GM12878 (cell line): ENCODE results near the gene IQGAP3. TPM values are rescaled to one million over a fixed set of nuclear protein-coding genes. Genes with fewer than 3 reads are reported as not detected.

Experiments
- ATAC-seq: fragments of 200-7000 bp; cut with Tn5 transposase; 3 replicates; pipeline ENCODE4 v1.9.1; 2020; ENCODE audit warnings: mild to moderate bottlenecking, moderate library complexity
- BruUV-seq: library from RNA; stranded (reverse); fragments of 400-500 nt; replicated peaks from 2 replicates; lab custom pipeline; 2021; lab: Mats Ljungman, UMichigan
- CTCF ChIA-PET: fragments of 300-600 bp; sonication (Branson Sonifier 250); formaldehyde crosslinking; extraction: SDS; loops from one replicate; lab custom pipeline; 2021; ENCODE audit warnings: inconsistent platforms; lab: Yijun Ruan, JAX
- POLR2A ChIA-PET: fragments of 350-600 bp; formaldehyde crosslinking; extraction: SDS; loops from one replicate; lab custom pipeline; 2021; ENCODE audit warnings: inconsistent platforms; lab: Charles Lee
- RAD21 ChIA-PET: fragments of 300-600 bp; sonication (Branson Sonifier 250); formaldehyde crosslinking; loops from one replicate; lab custom pipeline; 2023; ENCODE audit warnings: antibody characterized with exemption; ENCODE audit not compliant: unreplicated experiment; lab: Charles Lee
- SMC1A ChIA-PET: fragments of 300-600 bp; sonication (Branson Sonifier 250); formaldehyde crosslinking; loops from one replicate; lab custom pipeline; 2023; ENCODE audit not compliant: unreplicated experiment, uncharacterized antibody; lab: Charles Lee
- DNase-seq: peaks from one replicate; pipeline ENCODE4 v3.0.0-alpha.2; 2011; ENCODE audit warnings: low read depth, low spot score
- FAIRE-seq: peaks from 3 replicates; lab custom pipeline; 2011; peaks lifted over from hg19 to GRCh38; lab: Jason Lieb, UNC
- H2AFZ ChIP-seq: 2 replicates; pipeline ENCODE4 v1.6.0; 2011; ENCODE audit warnings: low read depth, low read length, control low read depth; ENCODE audit not compliant: control insufficient read depth
- H3K27ac ChIP-seq: 2 replicates; pipeline ENCODE4 v1.5.1; 2011; ENCODE audit warnings: control low read depth; ENCODE audit not compliant: control insufficient read depth, insufficient read depth
- H3K27me3 ChIP-seq, 2 experiments: replicated peaks in 1 of 2; 2 replicates each; pipeline versions ENCODE4 v1.6.0 to v1.6.1; 2011; ENCODE audit warnings: low read length in 1 of 2; ENCODE audit not compliant: control insufficient read depth in 2 of 2, insufficient read depth in 2 of 2
- H3K36me3 ChIP-seq, 2 experiments: 2 replicates each; pipeline ENCODE4 v1.5.1; 2011; ENCODE audit warnings: low read length in 1 of 2; ENCODE audit not compliant: control insufficient read depth in 2 of 2, insufficient read depth in 2 of 2
- H3K4me1 ChIP-seq: 2 replicates; pipeline ENCODE4 v1.6.1; 2011; ENCODE audit warnings: mild to moderate bottlenecking, low read length, moderate library complexity, mixed read lengths; ENCODE audit not compliant: control insufficient read depth, insufficient read depth
- H3K4me2 ChIP-seq: 2 replicates; pipeline ENCODE4 v1.6.0; 2011; ENCODE audit warnings: control low read depth; ENCODE audit not compliant: control insufficient read depth, insufficient read depth
- H3K4me3 ChIP-seq: fragments of 200-600 bp; sonication (generic); 2 replicates; pipeline ENCODE4 v1.5.1; 2016
- H3K79me2 ChIP-seq: 2 replicates; pipeline ENCODE4 v1.6.0; 2011; ENCODE audit warnings: low read length; ENCODE audit not compliant: control insufficient read depth, insufficient read depth
- H3K9ac ChIP-seq: 2 replicates; pipeline ENCODE4 v1.8.0; 2011; ENCODE audit warnings: low read length, control low read depth, mixed read lengths; ENCODE audit not compliant: control insufficient read depth, insufficient read depth
- H3K9me3 ChIP-seq: replicated peaks from 3 replicates; pipeline ENCODE4 v1.5.1; 2011; ENCODE audit warnings: mild to moderate bottlenecking, low read length; ENCODE audit not compliant: control insufficient read depth, insufficient read depth
- H4K20me1 ChIP-seq: 2 replicates; pipeline ENCODE4 v1.6.0; 2011; ENCODE audit not compliant: control insufficient read depth, insufficient read depth
- BRCA1 ChIP-seq: IDR thresholded peaks from 2 replicates; pipeline ENCODE4 v1.6.1; 2011; ENCODE audit warnings: low read depth, low read length, improper control_type of control experiment
- CBX5 ChIP-seq: sonication (generic); IDR thresholded peaks from 2 replicates; pipeline ENCODE4 v1.6.1; 2016; ENCODE audit warnings: low read depth, moderate library complexity, mild to moderate bottlenecking, inconsistent platforms
- DPF2 ChIP-seq: fragments of 450-650 bp; IDR thresholded peaks from 2 replicates; pipeline ENCODE4 v1.6.1; 2017; ENCODE audit warnings: mild to moderate bottlenecking
- EGR1 ChIP-seq, 2 experiments: IDR thresholded peaks; 1 replicate in 1 of 2; 2 replicates in 1 of 2; pipeline ENCODE4 v1.6.1; 2011 to 2012; ENCODE audit warnings: low read depth in 2 of 2, low read length in 2 of 2, borderline replicate concordance in 1 of 2, mild to moderate bottlenecking in 1 of 2, moderate library complexity in 1 of 2
- IKZF2 ChIP-seq, 2 experiments: fragments of 450-650 bp; IDR thresholded peaks; 2 replicates each; pipeline ENCODE4 v1.6.1; 2017; ENCODE audit warnings: mild to moderate bottlenecking in 2 of 2, moderate library complexity in 2 of 2
- KAT2A ChIP-seq: conservative IDR thresholded peaks from 2 replicates; pipeline ENCODE4 v1.6.1; 2011; ENCODE audit warnings: low read depth, low read length; ENCODE audit not compliant: control insufficient read depth
- KDM1A ChIP-seq: fragments of 200-600 bp; sonication (generic); IDR thresholded peaks from 2 replicates; pipeline ENCODE4 v1.6.1; 2016; ENCODE audit warnings: borderline replicate concordance
- MYC ChIP-seq: IDR thresholded peaks from 2 replicates; pipeline ENCODE4 v1.6.1; 2011; ENCODE audit warnings: mild to moderate bottlenecking, low read length, moderate library complexity, inconsistent platforms; ENCODE audit not compliant: insufficient read depth, insufficient replicate concordance, insufficient read length, severe bottlenecking
- POLR2A ChIP-seq: IDR thresholded peaks from 2 replicates; pipeline ENCODE4 v1.6.1; 2011; ENCODE audit warnings: low read depth, mild to moderate bottlenecking, low read length
- RAD21 ChIP-seq: IDR thresholded peaks from 2 replicates; pipeline ENCODE4 v1.6.1; 2011; ENCODE audit warnings: mild to moderate bottlenecking, low read depth, low read length, moderate library complexity; ENCODE audit not compliant: insufficient read depth
- SMAD1 ChIP-seq: fragments of 450-650 bp; IDR thresholded peaks from 2 replicates; pipeline ENCODE4 v1.6.1; 2018; ENCODE audit warnings: mild to moderate bottlenecking, low read depth; ENCODE audit not compliant: partially characterized antibody
- SMC3 ChIP-seq: IDR thresholded peaks from 2 replicates; pipeline ENCODE4 v1.6.1; 2011; ENCODE audit warnings: low read length, improper control_type of control experiment, borderline replicate concordance
- TAF1 ChIP-seq: IDR thresholded peaks from 2 replicates; pipeline ENCODE4 v1.6.1; 2011; ENCODE audit warnings: mild to moderate bottlenecking, low read depth, low read length, borderline replicate concordance
- WRNIP1 ChIP-seq: IDR thresholded peaks from 2 replicates; pipeline ENCODE4 v1.6.1; 2011; ENCODE audit warnings: low read depth, low read length, improper control_type of control experiment, borderline replicate concordance
- YY1 ChIP-seq: IDR thresholded peaks from 2 replicates; pipeline ENCODE4 v1.6.1; 2011; ENCODE audit warnings: low read depth, mild to moderate bottlenecking, low read length
- ZNF274 ChIP-seq: IDR thresholded peaks from one replicate; pipeline ENCODE4 v1.8.0; 2011; ENCODE audit not compliant: insufficient read length, insufficient read depth
- ZNF384 ChIP-seq: IDR thresholded peaks from 2 replicates; pipeline ENCODE4 v1.6.1; 2012; ENCODE audit warnings: low read depth, mild to moderate bottlenecking, low read length, improper control_type of control experiment, borderline replicate concordance
- WGBS: methylation state at CpG from one replicate; pipeline ENCODE4 v1.1.6; 2016; ENCODE audit warnings: low lambda C conversion rate; ENCODE audit not compliant: insufficient replicate concordance, insufficient coverage; ENCODE audit errors: missing lambda C conversion rate; 5-methylcytosine and 5-hydroxymethylcytosine counted together
- in situ Hi-C: fragments of 300-500 bp; cut with MboI; formaldehyde crosslinking; loops from 9 replicates; pipeline ENCODE4 v1.14.3; 2018; ENCODE audit warnings: mixed read lengths
- intact Hi-C: fragments of 100-400 bp; cut with micrococcal nuclease; formaldehyde crosslinking; loops from one replicate; pipeline ENCODE4 v1.14.2; 2022; ENCODE audit not compliant: unreplicated experiment
- polyA plus RNA-seq, 11 experiments: library from polyadenylated mRNA; depleted of rRNA in 4 of 11; unstranded in 6 of 11; stranded (reverse) in 5 of 11; fragments of >200 nt; fragmentation: Nextera tagmentation in 4 of 11; fragmentation: Illumina TruSeq in 1 of 11; extraction: Ambion mirVana in 4 of 11; extraction: Trizol in 1 of 11; gene quantifications; 1 replicate in 1 of 11; 2 replicates in 10 of 11; pipeline versions ENCODE4 v1.2.1 to v1.2.3, GENCODE V29; 2011 to 2016; ENCODE audit warnings: inconsistent platforms in 2 of 11, missing spikeins in 2 of 11, low read depth in 1 of 11
- total RNA-seq, 4 experiments: library from RNA; depleted of rRNA in 3 of 4; stranded (reverse); fragments of >200 nt in 3 of 4; fragmentation: Illumina TruSeq in 1 of 4; extraction: Trizol in 1 of 4; gene quantifications; 2 replicates each; pipeline versions ENCODE4 v1.2.1 to v1.2.3, GENCODE V29; 2013 to 2021
- TF ChIP-seq, protein P1 (sequence below): fragments of 450-650 bp; IDR thresholded peaks from 2 replicates; pipeline ENCODE4 v1.6.1; 2016; ENCODE audit warnings: mild to moderate bottlenecking

The IQGAP3 gene
- total and polyA plus RNA-seq, 10 of the 15 experiments (the other 5 are each of a cell fraction or from before 2014, with no cell fraction given): 1.1 to 10.7 (median 7.9) TPM

DNA sequence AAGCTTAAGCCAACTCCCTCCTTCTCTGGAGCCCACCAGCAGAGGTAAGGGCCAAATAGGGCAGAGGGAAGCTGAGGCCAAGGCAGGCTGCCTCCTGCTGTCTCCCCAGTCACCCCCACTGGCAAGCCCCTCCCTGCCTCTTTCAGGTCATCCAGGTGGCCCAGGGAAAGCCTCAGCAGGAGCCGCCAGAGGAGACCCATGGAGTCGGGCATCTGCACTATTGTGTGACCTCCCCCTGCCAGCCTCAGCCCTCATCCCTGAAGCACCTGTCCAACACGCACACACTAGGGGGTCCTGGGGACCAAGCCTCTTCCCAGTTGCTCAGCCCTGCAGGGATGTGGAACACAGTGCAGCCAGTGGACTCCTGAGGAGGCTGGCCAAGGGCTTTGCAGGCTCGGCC lies 14.0 kb upstream of the IQGAP3 start:
- ChIA-PET POLR2A (interaction anchor here (0.6 kb wide), 1 partner anchor 101 kb away, joined by 4 read pairs; no protein-coding TSS in a partner anchor), RAD21 (interaction anchor here (1.8 to 2.4 kb wide), 2 partner anchors 21 to 23 kb away, joined by 4 to 12 read pairs; no protein-coding TSS in a partner anchor)

DNA sequence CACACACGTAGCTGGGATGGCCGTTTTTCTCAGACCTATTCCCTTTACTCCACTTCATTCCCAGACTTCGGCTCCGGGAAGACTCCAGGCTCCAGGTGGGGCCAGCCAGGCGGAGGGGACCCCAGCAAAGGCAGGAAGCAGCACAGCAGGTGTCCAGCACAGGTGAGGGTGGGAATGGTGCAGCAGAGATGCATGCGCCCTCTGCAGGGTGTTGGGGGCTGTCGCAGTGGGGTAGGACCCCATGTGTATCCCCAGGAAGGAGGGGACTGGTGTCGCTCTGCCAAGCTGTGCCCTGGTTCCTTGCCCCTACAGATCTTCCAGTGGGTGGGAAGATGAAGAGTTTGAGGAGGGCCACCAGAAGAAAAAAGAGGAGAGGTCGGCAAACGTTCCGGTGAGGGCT lies 12.4 kb upstream of the IQGAP3 start:
- no peak overlapping the region for H2AFZ ChIP-seq
- peaks cover 16% of the 10 kb centered on the region for H3K4me1 ChIP-seq
- no peak overlapping the region for H3K4me2 ChIP-seq
- no TSS peak for BruUV-seq
- ChIA-PET SMC1A (interaction anchor here (1.0 to 3.5 kb wide), 5 partner anchors 15 to 127 kb away, joined by 3 to 22 read pairs (median 5); no protein-coding TSS in a partner anchor), RAD21 (interaction anchor here (0.8 to 1.1 kb wide), 4 partner anchors 24 to 127 kb away, joined by 3 to 5 read pairs (median 3); no protein-coding TSS in a partner anchor), POLR2A (no interaction called here), CTCF (interaction anchor here (0.6 to 4.6 kb wide), 13 partner anchors 13 to 139 kb away, joined by 3 to 40 read pairs (median 3); partner anchors contain the start of gene GPATCH4)
- FAIRE-seq (no peak), DNase-seq (no peak), ATAC-seq (peak; percentile 90)
- no peaks in the 10 kb centered on the region for H3K9me3 ChIP-seq
- H3K4me3 ChIP-seq: no peak overlapping the region
- in situ Hi-C loops (no loop called here), intact Hi-C loops (loop anchor here (1.0 to 2.0 kb wide), 2 partner anchors 23 to 128 kb away; no protein-coding TSS in a partner anchor)
- 36% methylated on average over 11 of the region's 11 CpGs for WGBS
- no peaks in the 10 kb centered on the region; a peak in 1 of 4 replicates for H3K27me3 ChIP-seq
- H4K20me1 ChIP-seq: no peaks in the 10 kb centered on the region
- H3K36me3 ChIP-seq: no peaks in the 10 kb centered on the region
- H3K27ac ChIP-seq: no peak overlapping the region
- no peaks in the 10 kb centered on the region for H3K79me2 ChIP-seq
- no peak overlapping the region for H3K9ac ChIP-seq
- TF ChIP-seq SMAD1 (no peak), SMC3 (peak; percentile 29; the same call in 1 of the 2 replicates), WRNIP1 (no peak), DPF2 (no peak), BRCA1 (no peak), TAF1 (no peak), ZNF274 (no peak), RAD21 (peak; percentile 11; the same call in 1 of the 2 replicates), POLR2A (no peak), EGR1 (IDR thresholded peaks at IDR 0.05; ENCODE audit: borderline replicate concordance in 1 of 2, low read depth in 2 of 2, low read length in 2 of 2) (no peak), KDM1A (no peak), ZNF384 (no peak), CBX5 (no peak), IKZF2 (IDR thresholded peaks at IDR 0.05) (no peak)
- TF ChIP-seq, protein P1, sequence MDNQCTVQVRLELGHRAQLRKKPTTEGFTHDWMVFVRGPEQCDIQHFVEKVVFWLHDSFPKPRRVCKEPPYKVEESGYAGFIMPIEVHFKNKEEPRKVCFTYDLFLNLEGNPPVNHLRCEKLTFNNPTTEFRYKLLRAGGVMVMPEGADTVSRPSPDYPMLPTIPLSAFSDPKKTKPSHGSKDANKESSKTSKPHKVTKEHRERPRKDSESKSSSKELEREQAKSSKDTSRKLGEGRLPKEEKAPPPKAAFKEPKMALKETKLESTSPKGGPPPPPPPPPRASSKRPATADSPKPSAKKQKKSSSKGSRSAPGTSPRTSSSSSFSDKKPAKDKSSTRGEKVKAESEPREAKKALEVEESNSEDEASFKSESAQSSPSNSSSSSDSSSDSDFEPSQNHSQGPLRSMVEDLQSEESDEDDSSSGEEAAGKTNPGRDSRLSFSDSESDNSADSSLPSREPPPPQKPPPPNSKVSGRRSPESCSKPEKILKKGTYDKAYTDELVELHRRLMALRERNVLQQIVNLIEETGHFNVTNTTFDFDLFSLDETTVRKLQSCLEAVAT: no peak

More for the DNA sequence above, 14.0 kb upstream of the IQGAP3 start:
- Histone ChIP-seq H3K27ac (no peak overlapping the region), H3K9me3 (no peaks in the 10 kb centered on the region), H3K36me3 (no peaks in the 10 kb centered on the region), H3K4me3 (no peak overlapping the region), H2AFZ (no peak overlapping the region), H4K20me1 (no peaks in the 10 kb centered on the region), H3K27me3 (no peaks in the 10 kb centered on the region; a peak in 1 of 4 replicates), H3K79me2 (no peaks in the 10 kb centered on the region; the same call in 1 of the 2 replicates), H3K4me2 (no peak overlapping the region), H3K9ac (no peak overlapping the region), H3K4me1 (peaks cover 21% of the 10 kb centered on the region)
- TF ChIP-seq KAT2A (no peak), YY1 (no peak), MYC (no peak)
- ATAC-seq (no peak), DNase-seq (no peak), FAIRE-seq (no peak)
- WGBS: 31% methylated on average over 4 of the region's 4 CpGs
- CTCF ChIA-PET: interaction anchor here (0.8 to 4.6 kb wide), 15 partner anchors 14 to 140 kb away, joined by 3 to 40 read pairs (median 3); partner anchors contain the start of gene GPATCH4
- in situ Hi-C loops: no loop called here
- intact Hi-C loops: no loop called here
- BruUV-seq: no TSS peak
- SMC1A ChIA-PET: interaction anchor here (0.9 to 3.5 kb wide), 2 partner anchors 22 to 201 kb away, joined by 3 to 22 read pairs; no protein-coding TSS in a partner anchor
